H9 (cell line): ENCODE results near the gene GYS2. TPM values are rescaled to one million over a fixed set of nuclear protein-coding genes. Genes with fewer than 3 reads are reported as not detected.

ENCODE experiments used
- DNase-seq: peaks from one replicate; pipeline ENCODE4 v3.0.0-alpha.2; 2017
- H2AFZ ChIP-seq: one replicate; pipeline ENCODE4 v1.6.1; 2013; ENCODE audit warnings: mild to moderate bottlenecking, low read length, control low read depth, moderate library complexity
- H2AK5ac ChIP-seq: 2 replicates; pipeline ENCODE4 v1.6.1; 2013; ENCODE audit warnings: low read length, control low read depth, mixed read lengths; ENCODE audit not compliant: insufficient read length
- H2BK120ac ChIP-seq: one replicate; pipeline ENCODE4 v1.6.1; 2013; ENCODE audit warnings: low read depth, mild to moderate bottlenecking, low read length, control low read depth, inconsistent platforms; ENCODE audit not compliant: poor library complexity, severe bottlenecking
- H2BK12ac ChIP-seq: 2 replicates; pipeline ENCODE4 v1.6.1; 2013; ENCODE audit warnings: low read length, control low read depth, mixed read lengths, low read depth; ENCODE audit not compliant: insufficient read length
- H2BK15ac ChIP-seq: 2 replicates; pipeline ENCODE4 v1.6.1; 2013; ENCODE audit warnings: low read depth, low read length, control low read depth
- H2BK20ac ChIP-seq: one replicate; pipeline ENCODE4 v1.6.1; 2013; ENCODE audit warnings: low read depth, mild to moderate bottlenecking, low read length, control low read depth, inconsistent platforms; ENCODE audit not compliant: poor library complexity, severe bottlenecking
- H2BK5ac ChIP-seq: 2 replicates; pipeline ENCODE4 v1.6.1; 2013; ENCODE audit warnings: low read length, control low read depth, mixed read lengths; ENCODE audit not compliant: insufficient read length
- H3K14ac ChIP-seq: 2 replicates; pipeline ENCODE4 v1.6.1; 2013; ENCODE audit warnings: low read length, control low read depth; ENCODE audit not compliant: insufficient read depth
- H3K18ac ChIP-seq: 2 replicates; pipeline ENCODE4 v1.6.1; 2013; ENCODE audit warnings: low read depth, mild to moderate bottlenecking, mixed read lengths, low read length, control low read depth; ENCODE audit not compliant: insufficient read length
- H3K23ac ChIP-seq: 2 replicates; pipeline ENCODE4 v1.6.1; 2013; ENCODE audit warnings: low read length, control low read depth, mixed read lengths, low read depth; ENCODE audit not compliant: insufficient read length
- H3K23me2 ChIP-seq: 2 replicates; pipeline ENCODE4 v1.6.1; 2013; ENCODE audit warnings: low read depth, mild to moderate bottlenecking, mixed read lengths, low read length, control low read depth; ENCODE audit not compliant: insufficient read length, poor library complexity, severe bottlenecking
- H3K27ac ChIP-seq: 2 replicates; pipeline ENCODE4 v1.5.1; 2013; ENCODE audit warnings: low read length, control low read depth, mixed read lengths, low read depth; ENCODE audit not compliant: insufficient read length
- H3K27me3 ChIP-seq: 2 replicates; pipeline ENCODE4 v1.6.1; 2013; ENCODE audit warnings: low read length, control low read depth, inconsistent platforms; ENCODE audit not compliant: insufficient read depth
- H3K4ac ChIP-seq: 2 replicates; pipeline ENCODE4 v1.6.1; 2013; ENCODE audit warnings: low read depth, mild to moderate bottlenecking, control low read depth, inconsistent platforms, low read length, moderate library complexity
- H3K4me1 ChIP-seq: 2 replicates; pipeline ENCODE4 v1.6.1; 2013; ENCODE audit warnings: low read length, control low read depth, inconsistent platforms; ENCODE audit not compliant: insufficient read depth
- H3K4me2 ChIP-seq: 2 replicates; pipeline ENCODE4 v1.6.1; 2013; ENCODE audit warnings: low read length, control low read depth, mixed read lengths; ENCODE audit not compliant: insufficient read length, insufficient read depth
- H3K56ac ChIP-seq: 2 replicates; pipeline ENCODE4 v1.6.1; 2013; ENCODE audit warnings: low read depth, mild to moderate bottlenecking, mixed read lengths, low read length, control low read depth; ENCODE audit not compliant: insufficient read length
- H3K79me1 ChIP-seq: 2 replicates; pipeline ENCODE4 v1.6.1; 2013; ENCODE audit warnings: low read depth, mild to moderate bottlenecking, moderate library complexity, low read length, control low read depth, inconsistent platforms; ENCODE audit not compliant: insufficient read depth, poor library complexity, severe bottlenecking
- H3K79me2 ChIP-seq: 2 replicates; pipeline ENCODE4 v1.6.1; 2013; ENCODE audit warnings: low read length, control low read depth, inconsistent platforms; ENCODE audit not compliant: insufficient read depth
- H3K9ac ChIP-seq: 2 replicates; pipeline ENCODE4 v1.6.1; 2013; ENCODE audit warnings: low read length, control low read depth, mixed read lengths; ENCODE audit not compliant: insufficient read length; ENCODE audit errors: extremely low read depth
- H3K9me3 ChIP-seq: one replicate; pipeline ENCODE4 v1.6.1; 2013; ENCODE audit warnings: low read depth, low read length, inconsistent platforms; ENCODE audit not compliant: control insufficient read depth
- H3T11ph ChIP-seq: one replicate; pipeline ENCODE4 v1.6.1; 2013; ENCODE audit warnings: mild to moderate bottlenecking, low read length, control low read depth, inconsistent platforms
- H4K20me1 ChIP-seq: one replicate; pipeline ENCODE4 v1.6.1; 2013; ENCODE audit not compliant: control insufficient read depth, insufficient read length, insufficient read depth
- H4K5ac ChIP-seq: 2 replicates; pipeline ENCODE4 v1.6.1; 2013; ENCODE audit warnings: low read depth, mild to moderate bottlenecking, mixed read lengths, low read length, control low read depth; ENCODE audit not compliant: insufficient read length
- H4K8ac ChIP-seq: replicated peaks from 2 replicates; pipeline ENCODE4 v1.6.1; 2013; ENCODE audit warnings: low read length, control low read depth, mixed read lengths, low read depth; ENCODE audit not compliant: insufficient read length
- H4K91ac ChIP-seq: 2 replicates; pipeline ENCODE4 v1.6.1; 2013; ENCODE audit warnings: low read depth, mild to moderate bottlenecking, moderate library complexity, mixed read lengths, low read length, control low read depth; ENCODE audit not compliant: insufficient read length
- H3K27ac Mint-ChIP-seq, 3 experiments: 2 replicates in 2 of 3; 3 replicates in 1 of 3; pipeline ENCODE4 v1.8.0; 2020 to 2021; ENCODE audit warnings: mixed read lengths in 3 of 3, mild to moderate bottlenecking in 1 of 3, moderate library complexity in 1 of 3
- H3K27me3 Mint-ChIP-seq: 2 replicates; pipeline ENCODE4 v1.8.0; 2021; ENCODE audit warnings: low read depth, mild to moderate bottlenecking, moderate library complexity, mixed read lengths
- H3K36me3 Mint-ChIP-seq, 3 experiments: 2 replicates in 2 of 3; 3 replicates in 1 of 3; pipeline ENCODE4 v1.8.0; 2020 to 2021; ENCODE audit warnings: low read depth in 3 of 3, mixed read lengths in 3 of 3; ENCODE audit not compliant: insufficient read depth in 1 of 3
- H3K4me1 Mint-ChIP-seq, 2 experiments: 2 replicates each; pipeline ENCODE4 v1.8.0; 2020; ENCODE audit warnings: mixed read lengths in 2 of 2
- H3K4me3 Mint-ChIP-seq, 2 experiments: 2 replicates in 1 of 2; 3 replicates in 1 of 2; pipeline ENCODE4 v1.8.0; 2020 to 2021; ENCODE audit warnings: mild to moderate bottlenecking in 2 of 2, mixed read lengths in 2 of 2, moderate library complexity in 1 of 2
- H3K9me3 Mint-ChIP-seq, 2 experiments: 2 replicates in 1 of 2; 3 replicates in 1 of 2; pipeline ENCODE4 v1.8.0; 2020; ENCODE audit warnings: mild to moderate bottlenecking in 2 of 2, mixed read lengths in 2 of 2, moderate library complexity in 1 of 2
- total RNA-seq: library from RNA; stranded (reverse); gene quantifications from 2 replicates; pipeline ENCODE4 v1.2.1, GENCODE V29; 2021
- TF ChIP-seq, protein P1 (sequence below): fragments of 200-600 bp; sonication (generic); conservative IDR thresholded peaks from 3 replicates; pipeline ENCODE4 v1.8.0; 2021; ENCODE audit warnings: antibody characterized with exemption, mild to moderate bottlenecking

The GYS2 gene
- total RNA-seq, 1 experiment from 2014 or later = not detected

DNA sequence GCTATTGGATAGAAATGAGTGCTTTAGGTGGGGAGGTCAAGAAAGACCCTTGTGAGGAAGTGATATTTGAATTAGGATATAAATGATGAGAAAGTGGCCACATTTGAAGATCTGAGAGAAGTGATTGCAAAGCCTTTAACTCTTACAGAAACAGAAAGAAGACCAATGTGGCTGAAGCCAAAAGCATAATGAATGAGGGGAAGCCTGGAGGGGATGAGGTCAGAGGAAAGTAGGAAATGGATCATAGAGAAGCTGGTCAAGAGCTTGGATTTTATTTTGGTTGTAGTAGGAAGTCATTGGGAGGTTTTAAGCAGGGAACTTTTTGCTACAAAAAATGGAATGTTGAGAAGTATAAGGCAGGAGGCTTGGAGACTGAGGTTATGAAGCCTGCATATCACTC lies 3.5 kb upstream of the GYS2 start:
- Histone ChIP-seq H3K27ac (no peak overlapping the region), H2BK5ac (no peak overlapping the region), H3K9me3 (no peaks in the 10 kb centered on the region), H4K20me1 (no peaks in the 10 kb centered on the region), H3K79me2 (no peaks in the 10 kb centered on the region), H3K4me1 (no peaks in the 10 kb centered on the region), H3K23me2 (no peaks in the 10 kb centered on the region), H3K14ac (no peak overlapping the region), H3K4ac (no peak overlapping the region), H3K79me1 (no peaks in the 10 kb centered on the region), H3K9ac (no peak overlapping the region), H2AK5ac (no peak overlapping the region), H3T11ph (no peak overlapping the region), H2BK12ac (no peak overlapping the region), H3K27me3 (no peaks in the 10 kb centered on the region), H4K8ac (no peak overlapping the region), H3K56ac (no peak overlapping the region), H4K5ac (no peak overlapping the region), H3K23ac (no peak overlapping the region), H2BK15ac (no peak overlapping the region), H4K91ac (no peak overlapping the region), H2AFZ (no peak overlapping the region), H2BK20ac (no peak overlapping the region), H3K18ac (no peak overlapping the region), H2BK120ac (no peak overlapping the region), H3K4me2 (no peak overlapping the region)
- DNase-seq = no peak
- Mint-ChIP-seq H3K9me3 (no peaks in the 10 kb centered on the region), H3K27ac (no peak overlapping the region), H3K27me3 (no peaks in the 10 kb centered on the region), H3K4me3 (no peak overlapping the region), H3K36me3 (no peaks in the 10 kb centered on the region), H3K4me1 (peaks cover 4 to 7% of the 10 kb centered on the region in 2 experiments; a peak in 3 of 4 replicates)
- TF ChIP-seq, protein P1, sequence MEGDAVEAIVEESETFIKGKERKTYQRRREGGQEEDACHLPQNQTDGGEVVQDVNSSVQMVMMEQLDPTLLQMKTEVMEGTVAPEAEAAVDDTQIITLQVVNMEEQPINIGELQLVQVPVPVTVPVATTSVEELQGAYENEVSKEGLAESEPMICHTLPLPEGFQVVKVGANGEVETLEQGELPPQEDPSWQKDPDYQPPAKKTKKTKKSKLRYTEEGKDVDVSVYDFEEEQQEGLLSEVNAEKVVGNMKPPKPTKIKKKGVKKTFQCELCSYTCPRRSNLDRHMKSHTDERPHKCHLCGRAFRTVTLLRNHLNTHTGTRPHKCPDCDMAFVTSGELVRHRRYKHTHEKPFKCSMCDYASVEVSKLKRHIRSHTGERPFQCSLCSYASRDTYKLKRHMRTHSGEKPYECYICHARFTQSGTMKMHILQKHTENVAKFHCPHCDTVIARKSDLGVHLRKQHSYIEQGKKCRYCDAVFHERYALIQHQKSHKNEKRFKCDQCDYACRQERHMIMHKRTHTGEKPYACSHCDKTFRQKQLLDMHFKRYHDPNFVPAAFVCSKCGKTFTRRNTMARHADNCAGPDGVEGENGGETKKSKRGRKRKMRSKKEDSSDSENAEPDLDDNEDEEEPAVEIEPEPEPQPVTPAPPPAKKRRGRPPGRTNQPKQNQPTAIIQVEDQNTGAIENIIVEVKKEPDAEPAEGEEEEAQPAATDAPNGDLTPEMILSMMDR = no peak
